ENCODE data around the gene AIG1.

The AIG1 gene

DNA sequence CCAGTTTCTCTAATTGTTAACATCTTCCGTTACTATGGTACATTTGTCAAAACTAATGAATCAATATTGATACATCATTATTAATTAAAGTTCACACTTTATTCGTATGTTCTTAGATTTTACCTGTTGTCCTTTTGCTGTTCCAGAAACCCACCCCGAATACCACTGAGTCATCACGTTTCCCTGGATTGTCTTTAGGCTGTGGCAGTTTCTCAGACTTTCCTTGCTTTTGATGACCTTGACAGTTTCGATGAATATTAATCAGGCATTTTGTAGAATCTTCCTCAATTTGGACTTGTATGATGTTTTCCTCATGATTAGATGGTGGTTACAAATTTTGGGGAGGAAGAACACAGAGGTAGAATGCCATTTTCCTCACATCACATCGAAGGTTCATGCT, 39.1 kb upstream of the AIG1 start:
- TF ChIP-seq, protein P1, sequence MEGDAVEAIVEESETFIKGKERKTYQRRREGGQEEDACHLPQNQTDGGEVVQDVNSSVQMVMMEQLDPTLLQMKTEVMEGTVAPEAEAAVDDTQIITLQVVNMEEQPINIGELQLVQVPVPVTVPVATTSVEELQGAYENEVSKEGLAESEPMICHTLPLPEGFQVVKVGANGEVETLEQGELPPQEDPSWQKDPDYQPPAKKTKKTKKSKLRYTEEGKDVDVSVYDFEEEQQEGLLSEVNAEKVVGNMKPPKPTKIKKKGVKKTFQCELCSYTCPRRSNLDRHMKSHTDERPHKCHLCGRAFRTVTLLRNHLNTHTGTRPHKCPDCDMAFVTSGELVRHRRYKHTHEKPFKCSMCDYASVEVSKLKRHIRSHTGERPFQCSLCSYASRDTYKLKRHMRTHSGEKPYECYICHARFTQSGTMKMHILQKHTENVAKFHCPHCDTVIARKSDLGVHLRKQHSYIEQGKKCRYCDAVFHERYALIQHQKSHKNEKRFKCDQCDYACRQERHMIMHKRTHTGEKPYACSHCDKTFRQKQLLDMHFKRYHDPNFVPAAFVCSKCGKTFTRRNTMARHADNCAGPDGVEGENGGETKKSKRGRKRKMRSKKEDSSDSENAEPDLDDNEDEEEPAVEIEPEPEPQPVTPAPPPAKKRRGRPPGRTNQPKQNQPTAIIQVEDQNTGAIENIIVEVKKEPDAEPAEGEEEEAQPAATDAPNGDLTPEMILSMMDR (conservative IDR thresholded peaks at IDR 0.05; ENCODE audit: low read depth, low read length): no peak
- Histone ChIP-seq H3K27ac (no peak overlapping the region), H3K27me3 (ENCODE audit: insufficient read depth, low read depth) (no peaks in the 10 kb centered on the region)

DNA sequence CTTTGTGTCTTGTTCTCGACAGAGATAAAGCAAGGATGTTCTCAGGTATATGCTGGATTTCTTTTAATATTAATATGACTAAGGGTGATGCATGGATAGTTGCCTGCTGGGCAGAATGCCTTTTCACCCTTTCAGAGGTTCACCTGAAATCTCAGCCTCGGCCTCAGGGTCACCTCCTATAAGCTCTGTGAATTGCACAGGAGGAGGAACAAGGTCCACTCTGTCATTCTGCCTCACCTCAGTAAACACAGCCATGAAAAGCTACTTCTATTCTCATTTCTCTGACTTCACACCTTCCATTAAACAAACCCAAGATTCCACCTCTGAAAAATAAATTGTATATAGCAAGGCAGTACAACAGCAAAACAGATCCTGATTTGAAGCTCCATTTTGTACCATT, 38.1 kb upstream of the AIG1 start:
- TF ChIP-seq, protein P1 (conservative IDR thresholded peaks at IDR 0.05; ENCODE audit: low read depth, low read length): no peak
- H4K20me1 ChIP-seq (ENCODE audit: insufficient read depth): no peaks in the 10 kb centered on the region
- H3K27me3 ChIP-seq (ENCODE audit: insufficient read depth, low read depth): no peaks in the 10 kb centered on the region
- H3K4me3 ChIP-seq (IDR thresholded peaks at IDR 0.05; ENCODE audit: insufficient read depth, low read depth, low read length): no peak overlapping the region
- no peak overlapping the region for H2AFZ ChIP-seq (ENCODE audit: low read depth)
- no peak overlapping the region for H3K27ac ChIP-seq
- H3K36me3 ChIP-seq (ENCODE audit: insufficient read depth): no peaks in the 10 kb centered on the region
- no peaks in the 10 kb centered on the region for H3K79me2 ChIP-seq (ENCODE audit: insufficient read depth, low read depth)
- no peak overlapping the region for H3K9ac ChIP-seq
- H3K4me2 ChIP-seq: no peak overlapping the region
- no peaks in the 10 kb centered on the region for H3K4me1 ChIP-seq (ENCODE audit: low read depth, poor library complexity, severe bottlenecking)

More for the DNA sequence above, 39.1 kb upstream of the AIG1 start:
- H3K9ac ChIP-seq: no peak overlapping the region
- no peaks in the 10 kb centered on the region for H3K36me3 ChIP-seq (ENCODE audit: insufficient read depth)
- no peak overlapping the region for H3K4me2 ChIP-seq
- H3K4me3 ChIP-seq (IDR thresholded peaks at IDR 0.05; ENCODE audit: insufficient read depth, low read depth, low read length): no peak overlapping the region
- no peaks in the 10 kb centered on the region for H3K79me2 ChIP-seq (ENCODE audit: insufficient read depth, low read depth)
- H3K4me1 ChIP-seq (ENCODE audit: low read depth, poor library complexity, severe bottlenecking): no peaks in the 10 kb centered on the region
- no peaks in the 10 kb centered on the region for H4K20me1 ChIP-seq (ENCODE audit: insufficient read depth)
- no peak overlapping the region for H2AFZ ChIP-seq (ENCODE audit: low read depth)

DNA sequence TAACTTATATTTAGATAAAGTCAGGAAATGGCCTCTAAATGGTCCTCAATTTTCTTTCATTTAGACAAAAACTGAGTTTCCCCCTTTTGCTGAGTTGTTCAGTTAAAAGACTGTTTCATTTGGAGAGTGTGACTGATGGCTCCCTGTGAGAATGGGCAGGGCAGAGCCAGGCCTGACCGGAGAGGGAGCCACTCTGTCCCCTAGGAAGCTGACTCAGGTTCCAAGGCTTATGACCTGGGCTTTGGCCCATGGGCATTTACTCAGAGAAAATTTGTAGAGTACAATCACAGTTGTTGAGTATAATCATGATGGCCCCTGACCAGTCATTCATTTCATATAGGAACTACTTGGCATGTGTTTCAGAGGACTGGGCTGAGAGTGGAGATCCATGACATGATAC, 37.0 kb upstream of the AIG1 start:
- no peak overlapping the region for H2AFZ ChIP-seq (ENCODE audit: low read depth)
- no peaks in the 10 kb centered on the region for H3K27me3 ChIP-seq (ENCODE audit: insufficient read depth, low read depth)
- H4K20me1 ChIP-seq (ENCODE audit: insufficient read depth): no peaks in the 10 kb centered on the region
- H3K79me2 ChIP-seq (ENCODE audit: insufficient read depth, low read depth): no peaks in the 10 kb centered on the region
- H3K4me2 ChIP-seq: no peak overlapping the region
- no peaks in the 10 kb centered on the region for H3K4me1 ChIP-seq (ENCODE audit: low read depth, poor library complexity, severe bottlenecking)
- no peak overlapping the region for H3K9ac ChIP-seq
- no peaks in the 10 kb centered on the region for H3K36me3 ChIP-seq (ENCODE audit: insufficient read depth)
- H3K4me3 ChIP-seq (IDR thresholded peaks at IDR 0.05; ENCODE audit: insufficient read depth, low read depth, low read length): no peak overlapping the region
- H3K27ac ChIP-seq: no peak overlapping the region
- TF ChIP-seq, protein P1 (conservative IDR thresholded peaks at IDR 0.05; ENCODE audit: low read depth, low read length): no peak

DNA sequence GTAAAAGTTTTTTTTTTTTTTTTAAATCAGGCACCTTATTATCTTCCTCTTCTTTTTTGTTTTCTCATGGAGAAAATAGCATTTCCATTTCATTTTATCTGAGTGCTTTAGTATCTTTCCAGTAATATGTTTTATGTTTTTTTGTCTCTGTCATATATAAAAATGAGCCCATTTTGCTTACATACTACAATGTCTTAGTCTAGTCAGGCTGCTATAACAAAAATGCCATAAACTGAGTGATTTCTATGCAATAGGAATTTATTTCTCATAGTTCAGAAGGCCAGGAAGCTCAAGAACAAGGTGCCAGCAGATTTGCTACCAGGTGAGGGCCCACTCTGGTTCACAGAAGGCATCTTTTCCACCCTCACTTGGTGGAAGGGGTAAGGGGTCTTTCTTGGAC, 35.7 kb upstream of the AIG1 start:
- H3K4me3 ChIP-seq (IDR thresholded peaks at IDR 0.05; ENCODE audit: insufficient read depth, low read depth, low read length): no peak overlapping the region
- H3K79me2 ChIP-seq (ENCODE audit: insufficient read depth, low read depth): no peaks in the 10 kb centered on the region
- H3K4me1 ChIP-seq (ENCODE audit: low read depth, poor library complexity, severe bottlenecking): no peaks in the 10 kb centered on the region

More for the DNA sequence above, 35.7 kb upstream of the AIG1 start:
- no peaks in the 10 kb centered on the region for H3K36me3 ChIP-seq (ENCODE audit: insufficient read depth)
- H2AFZ ChIP-seq (ENCODE audit: low read depth): no peak overlapping the region
- H3K9ac ChIP-seq: no peak overlapping the region
- H4K20me1 ChIP-seq (ENCODE audit: insufficient read depth): no peaks in the 10 kb centered on the region
- H3K4me2 ChIP-seq: no peak overlapping the region
- TF ChIP-seq, protein P1 (conservative IDR thresholded peaks at IDR 0.05; ENCODE audit: low read depth, low read length): no peak
- H3K27me3 ChIP-seq (ENCODE audit: insufficient read depth, low read depth): no peaks in the 10 kb centered on the region
- no peak overlapping the region for H3K27ac ChIP-seq
